CD4-positive, alpha-beta T cell treated with Interleukin-6 for 4 hours (primary cell): Measurements from ENCODE around the gene GRM7.

Source experiments
- DNase-seq: peaks from one replicate; pipeline ENCODE4 v3.0.0-alpha.2; 2020; ENCODE audit warnings: mixed read lengths

The GRM7 gene

GRCh38 chr3:7512048-7512447 lies 651.1 kb downstream of the GRM7 start:
- no peak for DNase-seq

GRCh38 chr3:7518026-7518425 lies 657.1 kb downstream of the GRM7 start:
- DNase-seq: no peak

GRCh38 chr3:7518456-7518855 lies 657.5 kb downstream of the GRM7 start:
- DNase-seq: no peak

- no peak for DNase-seq
Observed at GRCh38 chr3:7520059-7520458, 659.1 kb downstream of the GRM7 start.

GRCh38 chr3:7520593-7520992 lies 659.7 kb downstream of the GRM7 start:
- DNase-seq: no peak

GRCh38 chr3:7536510-7536909 lies 675.6 kb downstream of the GRM7 start:
- no peak for DNase-seq

GRCh38 chr3:7536921-7537320 lies 676.0 kb downstream of the GRM7 start:
- DNase-seq: no peak

GRCh38 chr3:7543294-7543880 lies 682.5 kb downstream of the GRM7 start:
- DNase-seq: no peak

GRCh38 chr3:7545334-7545733 lies 684.4 kb downstream of the GRM7 start:
- DNase-seq: no peak

GRCh38 chr3:7546253-7546652 lies 685.3 kb downstream of the GRM7 start:
- DNase-seq: no peak

- no peak for DNase-seq
Observed at GRCh38 chr3:7547826-7548225, 686.9 kb downstream of the GRM7 start.

GRCh38 chr3:7562892-7563291 lies 702.0 kb downstream of the GRM7 start:
- DNase-seq: no peak

GRCh38 chr3:7565574-7565973 lies 704.7 kb downstream of the GRM7 start:
- no peak for DNase-seq

GRCh38 chr3:7567160-7567559 lies 706.2 kb downstream of the GRM7 start:
- DNase-seq: no peak

- DNase-seq: no peak
Observed at GRCh38 chr3:7568526-7569184, 707.7 kb downstream of the GRM7 start.

GRCh38 chr3:7573330-7573729 lies 712.4 kb downstream of the GRM7 start:
- no peak for DNase-seq

GRCh38 chr3:7574435-7574834 lies 713.5 kb downstream of the GRM7 start:
- no peak for DNase-seq

GRCh38 chr3:7576071-7576470 lies 715.2 kb downstream of the GRM7 start:
- DNase-seq: no peak

- DNase-seq: no peak
Observed at GRCh38 chr3:7576506-7576905, 715.6 kb downstream of the GRM7 start.

- DNase-seq: no peak
Observed at GRCh38 chr3:7577513-7577912, 716.6 kb downstream of the GRM7 start.

- DNase-seq: no peak
Observed at GRCh38 chr3:7581831-7582230, 720.9 kb downstream of the GRM7 start.

- DNase-seq: no peak
Observed at GRCh38 chr3:7585052-7585451, 724.1 kb downstream of the GRM7 start.

- DNase-seq: no peak
Observed at GRCh38 chr3:7588236-7588635, 727.3 kb downstream of the GRM7 start.

GRCh38 chr3:7589526-7589925 lies 728.6 kb downstream of the GRM7 start:
- DNase-seq: no peak

GRCh38 chr3:7602297-7602696 lies 741.4 kb downstream of the GRM7 start:
- DNase-seq: no peak
